Body of pancreas (tissue), 4 donors: ENCODE data around the gene COPB2. TPM values are rescaled to one million over a fixed set of nuclear protein-coding genes. Genes with fewer than 3 reads are reported as not detected.

ENCODE experiments used
- ATAC-seq: fragments of 150-250 bp; one replicate; pipeline ENCODE4 v1.9.1; 2016
- DNase-seq, 4 donors: peaks; one replicate each; pipeline ENCODE4 v3.0.0-alpha.2; 2019
- H3K27ac ChIP-seq, 4 donors: fragments of 200-600 bp; sonication (generic); 1 replicate in 3 of 4; 2 replicates in 1 of 4; pipeline versions ENCODE4 v1.5.1 to v1.6.1; 2016 to 2019; ENCODE audit warnings: mild to moderate bottlenecking in 1 of 4, mixed read lengths in 1 of 4, moderate library complexity in 1 of 4
- H3K27me3 ChIP-seq, 2 donors: fragments of 200-600 bp; sonication (generic); one replicate each; pipeline ENCODE4 v1.6.0; 2016; ENCODE audit warnings: mild to moderate bottlenecking in 1 of 2
- H3K36me3 ChIP-seq, 2 donors: fragments of 200-600 bp; sonication (generic); replicated peaks in 1 of 2; 2 replicates each; pipeline ENCODE4 v1.5.1; 2016; ENCODE audit warnings: low read depth in 2 of 2; ENCODE audit not compliant: insufficient read depth in 1 of 2
- H3K4me1 ChIP-seq: fragments of 200-600 bp; sonication (generic); one replicate; pipeline ENCODE4 v1.6.0; 2016
- H3K4me3 ChIP-seq, 2 donors: fragments of 200-600 bp; sonication (generic); 1 replicate in 1 of 2; 2 replicates in 1 of 2; pipeline ENCODE4 v1.5.1; 2016 to 2019
- H3K9me3 ChIP-seq, 3 donors: fragments of 200-600 bp; sonication (generic); 1 replicate in 2 of 3; 2 replicates in 1 of 3; pipeline ENCODE4 v1.5.1; 2016
- CTCF ChIP-seq, 7 experiments: fragments of 450-650 bp in 4 of 7; fragments of 200-600 bp in 3 of 7; sonication (generic) in 3 of 7; IDR thresholded peaks; one replicate each; pipeline ENCODE4 v1.5.1; 2016 to 2019; ENCODE audit warnings: antibody characterized with exemption in 7 of 7
- POLR2A ChIP-seq, 3 donors: fragments of 450-650 bp; IDR thresholded peaks; one replicate each; pipeline ENCODE4 v1.6.1; 2016; ENCODE audit warnings: antibody characterized with exemption in 3 of 3, mild to moderate bottlenecking in 2 of 3
- WGBS, 2 donors: methylation state at CpG; one replicate each; pipeline ENCODE4 v1.1.5; 2017; 5-methylcytosine and 5-hydroxymethylcytosine counted together
- intact Hi-C: fragments of 100-400 bp; cut with DNase I; formaldehyde crosslinking; loops from one replicate; pipeline ENCODE4 v1.15.1; 2023
- small RNA-seq: library from RNA; depleted of rRNA; stranded (forward); fragments of <200 nt; gene quantifications from one replicate; pipeline ENCODE3, GENCODE V24; 2016
- total RNA-seq, 2 donors: library from RNA; depleted of rRNA; stranded (reverse); fragments of >200 nt; gene quantifications; one replicate each; pipeline ENCODE4 v1.1.0, GENCODE V29; 2016

COPB2 gene
- total RNA-seq, 2 donors from 2014 or later = 65.6 to 73.2 TPM

GRCh38 chr3:139307601-139308555 is 81.6 kb downstream of the COPB2 start:
- intact Hi-C loops = no loop called here
- no peaks in the 10 kb centered on the region for H3K9me3 ChIP-seq
- H3K27me3 ChIP-seq = no peaks in the 10 kb centered on the region
- no peak for ATAC-seq
- no peak overlapping the region for H3K4me3 ChIP-seq
- WGBS, 2 donors = 88% methylated on average over 6 of the region's 6 CpGs
- no peak overlapping the region for H3K27ac ChIP-seq
- no peaks in the 10 kb centered on the region for H3K4me1 ChIP-seq
- TF ChIP-seq POLR2A (IDR thresholded peaks at IDR 0.05) = no peak
- no peak for TF ChIP-seq CTCF (IDR thresholded peaks at IDR 0.05)
- no peak for DNase-seq
- no peaks in the 10 kb centered on the region for H3K36me3 ChIP-seq

Small RNA genes within 50 kb of the gene (small RNA-seq; reads per million reads assigned to genes)
- gene RF00026 = not detected

Other genes with a start within 250 kb of the COPB2 start
- gene MRPS22, start 45.6 kb downstream of the COPB2 start, total RNA-seq = 10 to 100 TPM; 18.7 to 29.7 TPM
- not detected for gene RBP2, start 86.9 kb upstream of the COPB2 start, total RNA-seq
- 100 to 1,000 TPM; 103 to 202 TPM for gene RBP1, start 150.1 kb upstream of the COPB2 start, total RNA-seq